GM12872 (cell line): ENCODE results near the gene SLC5A9.

Experiments used
- CTCF ChIP-seq: IDR thresholded peaks from 3 replicates; pipeline ENCODE4 v1.5.1; 2011; ENCODE audit warnings: low read depth, mild to moderate bottlenecking, low read length, moderate library complexity; ENCODE audit not compliant: insufficient read depth

SLC5A9 gene

GRCh38 chr1:48215222-48215621 is 7.3 kb upstream of the SLC5A9 start:
- TF ChIP-seq CTCF: no peak

DNA sequence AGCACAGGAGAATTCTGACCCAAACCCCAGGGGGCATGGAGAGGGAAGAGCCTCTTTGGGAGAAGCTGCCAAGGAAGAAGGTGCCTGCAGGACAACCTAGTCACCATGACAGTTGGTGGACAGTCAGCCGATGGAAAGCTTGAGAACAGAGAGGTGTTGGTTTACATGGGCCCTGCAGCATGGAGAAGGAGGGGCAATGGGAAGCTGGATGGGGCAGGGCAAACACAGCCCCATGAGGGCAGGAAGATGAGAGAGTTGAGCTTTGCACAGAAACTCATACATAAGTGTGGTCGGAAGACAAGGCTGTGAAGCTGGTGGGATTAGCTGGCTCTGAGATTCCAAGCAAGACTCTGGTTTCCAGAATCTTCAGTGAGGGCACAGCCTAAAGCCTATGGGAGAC is 6.6 kb upstream of the SLC5A9 start:
- no peak for TF ChIP-seq CTCF

- no peak for TF ChIP-seq CTCF
Observed at GRCh38 chr1:48216313-48216712, 6.2 kb upstream of the SLC5A9 start.

DNA sequence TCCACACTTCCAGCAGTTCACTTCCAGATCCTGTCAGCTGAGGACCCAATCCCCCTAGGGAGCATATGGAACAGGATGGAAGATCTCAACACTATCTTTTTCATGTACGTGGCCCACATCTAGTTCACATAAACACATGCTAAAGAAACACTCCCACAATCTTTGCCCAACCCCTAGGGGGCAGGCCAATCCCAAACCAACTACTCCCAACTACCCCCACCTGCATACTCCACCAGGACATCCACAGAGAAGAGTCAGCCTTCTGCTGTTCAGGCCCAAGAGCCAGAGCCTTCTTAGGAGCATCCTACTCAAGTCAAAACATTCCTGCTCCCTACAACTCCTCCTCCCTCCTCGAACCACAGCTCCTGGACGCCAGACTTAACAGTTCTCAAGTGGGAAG is 5.6 kb upstream of the SLC5A9 start:
- peak; percentile 28; the same call in 1 of the 3 replicates for TF ChIP-seq CTCF

DNA sequence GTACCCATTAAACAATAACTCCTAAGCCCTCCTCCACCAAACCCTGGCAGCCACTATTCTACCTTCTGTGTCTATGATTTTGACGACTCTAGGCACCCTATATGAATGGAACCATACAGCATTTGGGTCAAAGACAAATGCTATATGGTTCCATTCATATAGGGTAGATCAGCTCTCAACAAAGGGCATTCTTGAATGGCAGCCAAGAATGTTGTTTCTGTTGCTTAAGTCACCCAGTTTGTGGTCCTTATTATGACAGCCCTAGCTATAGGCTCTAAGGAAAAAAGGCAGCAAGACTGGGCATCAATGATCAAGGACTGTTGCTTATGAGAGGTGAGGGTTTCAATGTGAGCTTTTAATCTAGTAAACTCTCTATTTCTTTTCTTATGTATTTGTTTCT is 4.7 kb upstream of the SLC5A9 start:
- TF ChIP-seq CTCF: no peak

DNA sequence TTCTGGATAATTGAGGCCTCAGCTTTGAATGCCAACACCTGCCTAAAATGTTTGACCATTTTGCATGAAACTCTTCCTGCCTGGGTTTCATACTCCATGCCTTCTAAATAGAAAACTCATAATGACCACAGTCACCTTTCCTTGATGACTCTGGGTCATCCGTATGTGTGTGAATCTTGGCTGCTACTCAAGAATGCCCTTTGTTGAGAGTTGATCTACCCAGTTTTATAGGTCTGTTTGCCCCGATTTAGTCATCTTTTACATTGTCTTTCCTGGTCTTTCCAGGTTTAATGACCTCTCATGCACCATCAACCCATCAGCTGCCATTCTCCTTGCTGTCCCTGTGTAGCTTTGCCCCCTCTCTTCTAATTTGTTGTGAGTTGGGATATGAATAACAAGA is 2.7 kb upstream of the SLC5A9 start:
- TF ChIP-seq CTCF: no peak

DNA sequence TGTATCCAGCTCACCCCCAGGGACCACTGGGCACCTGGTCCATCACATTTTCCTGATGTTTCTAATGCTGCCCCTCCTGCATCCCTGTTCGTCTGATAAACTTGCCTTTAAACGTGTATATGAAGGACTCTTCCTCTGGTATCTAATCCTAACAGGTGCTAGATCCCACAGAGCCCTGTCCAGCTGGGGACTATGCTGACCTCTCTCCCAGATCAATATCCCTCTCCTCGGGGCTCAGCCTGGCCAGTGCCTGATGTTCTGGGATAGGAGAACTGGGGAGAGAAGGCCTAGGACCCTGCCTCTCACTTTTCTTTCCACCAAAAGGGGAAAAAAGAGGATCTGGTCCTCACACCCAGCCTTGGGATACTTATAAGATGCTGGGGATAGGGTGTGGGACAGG is 1.4 kb upstream of the SLC5A9 start:
- TF ChIP-seq CTCF: no peak

DNA sequence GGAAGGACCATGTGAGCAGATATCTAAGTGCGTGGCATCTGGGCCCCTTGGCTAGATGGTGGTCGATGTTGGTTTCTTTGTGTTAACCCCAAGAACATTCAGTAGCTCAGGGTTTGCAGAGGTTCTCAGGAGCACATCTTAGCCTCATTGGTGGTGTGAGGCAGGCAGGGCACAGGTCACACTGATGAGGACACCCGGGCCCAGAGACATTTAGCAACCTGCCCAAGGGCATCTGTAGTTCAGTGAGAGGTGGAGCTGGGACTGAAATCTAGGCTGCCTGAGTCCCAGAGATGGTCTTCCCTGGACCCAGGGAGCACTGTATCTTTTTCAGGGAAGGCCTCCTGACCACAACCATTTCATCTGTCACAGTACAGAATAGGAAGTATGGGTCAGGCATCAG is 859 bp upstream of the SLC5A9 start:
- TF ChIP-seq CTCF: no peak
